ENCODE data around the gene PDZD2.

Gene PDZD2

GRCh38 chr5:32047056-32047455, 408.1 kb downstream of the PDZD2 start:
- no peak for TF ChIP-seq CTCF (IDR thresholded peaks at IDR 0.05; ENCODE audit: insufficient read depth, low read depth, low read length, missing control alignments)
- DNase-seq (ENCODE audit: low read depth), result no peak
- no peak overlapping the region for H3K4me3 ChIP-seq (ENCODE audit: low read length)

- TF ChIP-seq CTCF (IDR thresholded peaks at IDR 0.05; ENCODE audit: insufficient read depth, low read depth, low read length, missing control alignments), result no peak
- no peak overlapping the region for H3K4me3 ChIP-seq (ENCODE audit: low read length)
- no peak for DNase-seq (ENCODE audit: low read depth)
Observed at GRCh38 chr5:32051796-32052195, 412.9 kb downstream of the PDZD2 start.

GRCh38 chr5:32055891-32056866, 417.2 kb downstream of the PDZD2 start:
- no peak for TF ChIP-seq CTCF (IDR thresholded peaks at IDR 0.05; ENCODE audit: insufficient read depth, low read depth, low read length, missing control alignments)
- peak; percentile 39 for DNase-seq (ENCODE audit: low read depth)
- no peak overlapping the region for H3K4me3 ChIP-seq (ENCODE audit: low read length)

- H3K4me3 ChIP-seq (ENCODE audit: low read length), result no peak overlapping the region
- TF ChIP-seq CTCF (IDR thresholded peaks at IDR 0.05; ENCODE audit: insufficient read depth, low read depth, low read length, missing control alignments), result no peak
- DNase-seq (ENCODE audit: low read depth), result peak; percentile 73
Observed at GRCh38 chr5:32057187-32058096, 418.5 kb downstream of the PDZD2 start.

- H3K4me3 ChIP-seq (ENCODE audit: low read length), result no peak overlapping the region
- DNase-seq (ENCODE audit: low read depth), result peak; percentile 73
- no peak for TF ChIP-seq CTCF (IDR thresholded peaks at IDR 0.05; ENCODE audit: insufficient read depth, low read depth, low read length, missing control alignments)
Observed at GRCh38 chr5:32058101-32058500, 419.2 kb downstream of the PDZD2 start.

- TF ChIP-seq CTCF (IDR thresholded peaks at IDR 0.05; ENCODE audit: insufficient read depth, low read depth, low read length, missing control alignments), result no peak
- DNase-seq (ENCODE audit: low read depth), result no peak
- no peak overlapping the region for H3K4me3 ChIP-seq (ENCODE audit: low read length)
Observed at GRCh38 chr5:32058997-32059396, 420.1 kb downstream of the PDZD2 start.

Measured in epithelial cell of esophagus (primary cell).